Liver (tissue), 9 donors: ENCODE results near the gene TSHZ3. TPM values are rescaled to one million over a fixed set of nuclear protein-coding genes. Genes with fewer than 3 reads are reported as not detected.

Experiments
- DNase-seq: peaks from one replicate; pipeline ENCODE4 v3.0.0-alpha.2; 2017; ENCODE audit warnings: low spot score
- H3K27ac ChIP-seq, 2 donors: one replicate each; pipeline ENCODE4 v1.7.0; 2013; ENCODE audit warnings: inconsistent platforms in 2 of 2, low read length in 2 of 2, control low read depth in 1 of 2, low read depth in 1 of 2, mild to moderate bottlenecking in 1 of 2
- H3K27me3 ChIP-seq, 4 donors: one replicate each; pipeline versions ENCODE4 v1.6.1 to v1.7.0; 2013; ENCODE audit warnings: low read length in 3 of 4, inconsistent platforms in 1 of 4, mild to moderate bottlenecking in 1 of 4, moderate library complexity in 1 of 4; ENCODE audit not compliant: control insufficient read depth in 4 of 4, insufficient read depth in 4 of 4
- H3K36me3 ChIP-seq, 4 donors: one replicate each; pipeline versions ENCODE4 v1.6.1 to v1.7.0; 2013; ENCODE audit warnings: low read length in 3 of 4, mild to moderate bottlenecking in 3 of 4, low read depth in 1 of 4, moderate library complexity in 1 of 4; ENCODE audit not compliant: control insufficient read depth in 4 of 4, insufficient read depth in 3 of 4
- H3K4me1 ChIP-seq, 4 donors: one replicate each; pipeline versions ENCODE4 v1.6.1 to v1.7.0; 2013; ENCODE audit warnings: low read length in 3 of 4, mild to moderate bottlenecking in 3 of 4, moderate library complexity in 1 of 4; ENCODE audit not compliant: control insufficient read depth in 4 of 4, insufficient read depth in 4 of 4
- H3K4me3 ChIP-seq, 3 donors: one replicate each; pipeline versions ENCODE4 v1.6.1 to v1.7.0; 2013; ENCODE audit warnings: low read length in 3 of 3, control low read depth in 1 of 3, low read depth in 1 of 3, mild to moderate bottlenecking in 1 of 3
- H3K9ac ChIP-seq, 2 donors: one replicate each; pipeline ENCODE4 v1.7.0; 2013; ENCODE audit warnings: low read length in 2 of 2, mild to moderate bottlenecking in 2 of 2, moderate library complexity in 2 of 2, control low read depth in 1 of 2, low read depth in 1 of 2
- H3K9me3 ChIP-seq, 4 donors: one replicate each; pipeline versions ENCODE4 v1.6.1 to v1.7.0; 2013; ENCODE audit warnings: low read length in 3 of 4; ENCODE audit not compliant: control insufficient read depth in 4 of 4
- ATF3 ChIP-seq: IDR thresholded peaks from 2 replicates; pipeline ENCODE4 v1.6.1; 2016; ENCODE audit warnings: antibody characterized with exemption
- CTCF ChIP-seq: fragments of 150-350 bp; IDR thresholded peaks from 2 replicates; pipeline ENCODE4 v1.5.1; 2017; ENCODE audit warnings: improper control_type of control experiment, low read depth, low read length; ENCODE audit not compliant: missing input control
- EGR1 ChIP-seq, 2 donors: IDR thresholded peaks; 2 replicates each; pipeline ENCODE4 v1.6.1; 2016 to 2018; ENCODE audit warnings: antibody characterized with exemption in 2 of 2, low read depth in 2 of 2
- FOXA1 ChIP-seq: IDR thresholded peaks from 2 replicates; pipeline ENCODE4 v1.6.1; 2016; ENCODE audit warnings: antibody characterized with exemption
- FOXA2 ChIP-seq: IDR thresholded peaks from 2 replicates; pipeline ENCODE4 v1.6.1; 2016; ENCODE audit warnings: antibody characterized with exemption
- GABPA ChIP-seq, 2 donors: IDR thresholded peaks in 1 of 2; conservative IDR thresholded peaks in 1 of 2; 2 replicates each; pipeline ENCODE4 v1.6.1; 2016; ENCODE audit warnings: antibody characterized with exemption in 2 of 2, mild to moderate bottlenecking in 1 of 2, moderate library complexity in 1 of 2
- HNF4A ChIP-seq, 2 donors: conservative IDR thresholded peaks; 2 replicates each; pipeline ENCODE4 v1.6.1; 2016; ENCODE audit warnings: antibody characterized with exemption in 2 of 2, mild to moderate bottlenecking in 2 of 2
- JUND ChIP-seq, 2 donors: IDR thresholded peaks; 2 replicates each; pipeline ENCODE4 v1.6.1; 2016; ENCODE audit warnings: antibody characterized with exemption in 2 of 2
- MAX ChIP-seq: IDR thresholded peaks from 2 replicates; pipeline ENCODE4 v1.6.1; 2016; ENCODE audit warnings: antibody characterized with exemption
- NR2F2 ChIP-seq: IDR thresholded peaks from 2 replicates; pipeline ENCODE4 v1.6.1; 2016; ENCODE audit warnings: antibody characterized with exemption
- RAD21 ChIP-seq, 2 donors: IDR thresholded peaks; 2 replicates each; pipeline ENCODE4 v1.6.1; 2016; ENCODE audit warnings: antibody characterized with exemption in 2 of 2, mild to moderate bottlenecking in 2 of 2
- REST ChIP-seq: IDR thresholded peaks from 2 replicates; pipeline ENCODE4 v1.6.1; 2016; ENCODE audit warnings: antibody characterized with exemption, mild to moderate bottlenecking
- RXRA ChIP-seq, 2 donors: IDR thresholded peaks; 2 replicates each; pipeline ENCODE4 v1.6.1; 2017 to 2018; ENCODE audit warnings: antibody characterized with exemption in 2 of 2, mild to moderate bottlenecking in 1 of 2
- SP1 ChIP-seq: IDR thresholded peaks from 2 replicates; pipeline ENCODE4 v1.6.1; 2018; ENCODE audit warnings: antibody characterized with exemption, mild to moderate bottlenecking
- TAF1 ChIP-seq: conservative IDR thresholded peaks from 2 replicates; pipeline ENCODE4 v1.6.1; 2016; ENCODE audit warnings: antibody characterized with exemption, mild to moderate bottlenecking
- ZBTB33 ChIP-seq: IDR thresholded peaks from 2 replicates; pipeline ENCODE4 v1.6.1; 2016; ENCODE audit warnings: antibody characterized with exemption
- WGBS: extraction: QIAGEN DNeasy Blood & Tissue Kit; methylation state at CpG from one replicate; pipeline ENCODE4 v1.1.7; 2013; 5-methylcytosine and 5-hydroxymethylcytosine counted together
- polyA plus RNA-seq, 2 donors: library from polyadenylated mRNA; stranded (reverse) in 1 of 2; unstranded in 1 of 2; fragments of 200-250 nt in 1 of 2; fragments of >200 nt in 1 of 2; fragmentation: Nextera tagmentation in 1 of 2; extraction: Ambion mirVana in 1 of 2; gene quantifications; one replicate each; pipeline versions ENCODE4 v1.2.1 to v1.2.3, GENCODE V29; 2013 to 2015
- total RNA-seq, 2 donors: library from RNA; depleted of rRNA; stranded (reverse); fragments of >200 nt; gene quantifications; one replicate each; pipeline ENCODE4 v1.2.3, GENCODE V29; 2014
- donor health status: healthy.
- donor health status: healthy.
- donor health status: healthy.
- donor health status: healthy.
- donor health status: healthy.

Gene TSHZ3
- total and polyA plus RNA-seq, 4 donors = 0.42 to 3.3 (median 0.68) TPM

GRCh38 chr19:31300422-31300821 lies 48.8 kb downstream of the TSHZ3 start (continued):
- TF ChIP-seq RXRA (IDR thresholded peaks at IDR 0.05) (no peak), EGR1 (IDR thresholded peaks at IDR 0.05; ENCODE audit: low read depth in 2 of 2) (no peak), JUND (IDR thresholded peaks at IDR 0.05) (no peak), MAX (no peak), RAD21 (IDR thresholded peaks at IDR 0.05) (no peak), ZBTB33 (no peak)

- Histone ChIP-seq H3K4me3 (no peak overlapping the region), H3K36me3 (no peaks in the 10 kb centered on the region), H3K9ac (no peak overlapping the region), H3K27ac (no peak overlapping the region), H3K27me3 (no peaks in the 10 kb centered on the region), H3K9me3 (no peaks in the 10 kb centered on the region), H3K4me1 (no peaks in the 10 kb centered on the region)
- 70% methylated on average over 8 of the region's 8 CpGs for WGBS
- no peak for TF ChIP-seq EGR1 (IDR thresholded peaks at IDR 0.05; ENCODE audit: low read depth in 2 of 2)
- TF ChIP-seq CTCF = no peak
- TF ChIP-seq RXRA (IDR thresholded peaks at IDR 0.05) = no peak
- no peak for TF ChIP-seq REST
- TF ChIP-seq ZBTB33 = no peak
- no peak for TF ChIP-seq SP1
- TF ChIP-seq TAF1 = no peak
- TF ChIP-seq NR2F2 = no peak
- TF ChIP-seq FOXA1 = no peak
- no peak for TF ChIP-seq ATF3
- TF ChIP-seq JUND (IDR thresholded peaks at IDR 0.05) = no peak
- TF ChIP-seq HNF4A (conservative IDR thresholded peaks at IDR 0.05) = no peak
- no peak for TF ChIP-seq FOXA2
- TF ChIP-seq GABPA (IDR thresholded peaks at IDR 0.05 in 1 of 2, conservative IDR thresholded peaks at IDR 0.05 in 1 of 2) = no peak
- DNase-seq = no peak
These were observed 49.6 kb downstream of the TSHZ3 start for GRCh38 chr19:31299665-31300064.
